GM12875 (cell line): ENCODE measurements around the gene DCAKD.

Experiments used
- H3K4me3 ChIP-seq: one replicate; pipeline ENCODE4 v1.5.1; 2011; ENCODE audit warnings: low read depth, low read length, control low read depth
- TF ChIP-seq, protein P1 (sequence below): IDR thresholded peaks from 2 replicates; pipeline ENCODE4 v1.5.1; 2011; ENCODE audit warnings: low read depth, mild to moderate bottlenecking, control low read depth, inconsistent platforms, low read length, moderate library complexity, borderline replicate concordance; ENCODE audit not compliant: insufficient read depth

Gene DCAKD

DNA sequence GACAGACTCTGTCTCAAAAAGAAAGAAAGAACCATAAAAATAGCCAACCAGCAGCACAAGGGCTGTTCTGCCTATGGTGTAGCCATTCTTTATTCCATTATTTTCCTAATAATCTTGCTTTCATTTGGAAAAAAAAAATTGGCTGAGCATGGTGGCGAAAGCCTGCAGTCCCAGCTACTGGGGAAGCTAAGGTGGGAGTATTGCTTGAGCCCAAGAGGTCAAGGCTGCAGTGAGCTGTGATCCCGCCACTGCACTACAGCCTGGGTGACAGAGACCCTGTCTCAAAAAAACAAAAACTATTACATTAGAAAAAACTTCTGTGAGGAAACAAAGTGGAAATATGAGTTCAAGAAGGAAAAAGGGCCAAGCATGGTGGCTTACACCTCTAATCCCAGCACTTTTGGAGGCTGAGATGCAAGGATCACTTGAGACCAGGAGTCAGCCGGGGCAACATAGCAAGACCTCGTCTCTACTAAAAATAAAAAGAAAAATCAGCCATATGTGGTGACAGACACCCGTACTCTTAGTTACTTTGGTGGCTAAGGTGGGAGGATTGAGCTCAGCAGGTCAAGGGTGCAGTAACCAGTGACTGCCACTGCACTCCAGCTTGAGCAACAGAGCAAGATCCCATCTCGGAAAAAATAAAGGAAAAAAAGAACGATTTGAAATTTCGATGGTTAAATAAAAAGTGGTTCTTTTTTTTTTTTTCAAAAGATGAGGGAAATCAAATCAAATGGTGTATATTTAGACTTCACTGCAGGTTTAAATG, 2.5 kb downstream of the DCAKD start:
- no peak overlapping the region for H3K4me3 ChIP-seq
- TF ChIP-seq, protein P1, sequence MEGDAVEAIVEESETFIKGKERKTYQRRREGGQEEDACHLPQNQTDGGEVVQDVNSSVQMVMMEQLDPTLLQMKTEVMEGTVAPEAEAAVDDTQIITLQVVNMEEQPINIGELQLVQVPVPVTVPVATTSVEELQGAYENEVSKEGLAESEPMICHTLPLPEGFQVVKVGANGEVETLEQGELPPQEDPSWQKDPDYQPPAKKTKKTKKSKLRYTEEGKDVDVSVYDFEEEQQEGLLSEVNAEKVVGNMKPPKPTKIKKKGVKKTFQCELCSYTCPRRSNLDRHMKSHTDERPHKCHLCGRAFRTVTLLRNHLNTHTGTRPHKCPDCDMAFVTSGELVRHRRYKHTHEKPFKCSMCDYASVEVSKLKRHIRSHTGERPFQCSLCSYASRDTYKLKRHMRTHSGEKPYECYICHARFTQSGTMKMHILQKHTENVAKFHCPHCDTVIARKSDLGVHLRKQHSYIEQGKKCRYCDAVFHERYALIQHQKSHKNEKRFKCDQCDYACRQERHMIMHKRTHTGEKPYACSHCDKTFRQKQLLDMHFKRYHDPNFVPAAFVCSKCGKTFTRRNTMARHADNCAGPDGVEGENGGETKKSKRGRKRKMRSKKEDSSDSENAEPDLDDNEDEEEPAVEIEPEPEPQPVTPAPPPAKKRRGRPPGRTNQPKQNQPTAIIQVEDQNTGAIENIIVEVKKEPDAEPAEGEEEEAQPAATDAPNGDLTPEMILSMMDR: peak; percentile 46; the same call in 1 of the 2 replicates

- TF ChIP-seq, protein P1: no peak
- no peak overlapping the region for H3K4me3 ChIP-seq
Measured at GRCh38 chr17:45046537-45047125, 4.8 kb downstream of the DCAKD start.

- TF ChIP-seq, protein P1: no peak
- no peak overlapping the region for H3K4me3 ChIP-seq
Measured at GRCh38 chr17:45043813-45044540, 7.5 kb downstream of the DCAKD start.

GRCh38 chr17:45042346-45043120, 8.9 kb downstream of the DCAKD start:
- H3K4me3 ChIP-seq: no peak overlapping the region
- TF ChIP-seq, protein P1: no peak

GRCh38 chr17:45040459-45040858, 11.0 kb downstream of the DCAKD start:
- no peak overlapping the region for H3K4me3 ChIP-seq
- TF ChIP-seq, protein P1: no peak

DNA sequence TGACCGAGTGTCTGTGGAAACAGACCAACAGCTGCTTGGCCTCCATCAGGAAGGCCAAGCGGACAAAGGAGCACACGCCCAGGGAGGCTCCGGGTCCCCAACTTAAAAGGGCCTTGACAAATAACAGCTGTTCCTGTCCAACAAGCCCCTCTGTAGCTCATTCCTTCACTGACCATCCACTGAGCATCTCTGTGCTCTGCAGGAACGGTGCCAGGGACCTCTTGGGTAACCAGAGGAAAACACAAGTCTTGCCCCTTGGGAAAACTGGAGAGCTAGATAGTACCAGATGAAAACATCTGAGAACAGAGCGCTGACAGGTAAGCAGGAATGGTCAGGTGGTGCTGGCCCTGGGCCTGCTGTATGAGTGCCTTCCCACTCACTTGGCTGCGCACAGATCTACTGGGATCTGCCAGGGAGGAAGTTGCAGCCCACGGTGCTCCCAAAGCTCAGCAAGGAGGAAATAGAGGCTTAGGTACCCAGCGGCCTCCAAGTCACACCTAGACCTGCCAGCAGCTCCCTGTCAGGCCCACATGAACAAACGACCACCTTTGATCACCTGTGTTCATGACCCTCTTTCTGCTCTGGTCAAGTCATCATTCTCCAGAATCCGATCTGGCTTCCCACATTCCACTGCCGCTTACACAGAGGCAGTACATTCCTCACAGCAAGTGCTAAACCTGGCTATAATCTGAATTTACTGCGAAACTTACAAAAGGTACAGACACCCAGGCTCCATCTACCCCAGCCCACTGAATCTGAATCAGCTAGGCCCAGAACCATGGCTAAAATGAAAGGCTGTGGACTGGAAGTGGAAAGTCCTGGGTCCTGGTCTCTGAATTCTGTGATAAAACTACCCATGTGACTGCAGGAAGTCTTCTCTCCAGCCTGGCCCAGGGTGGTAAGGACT, 12.5 kb downstream of the DCAKD start:
- TF ChIP-seq, protein P1: no peak
- H3K4me3 ChIP-seq: no peak overlapping the region
